Keratinocyte (primary cell): Measurements from ENCODE around the gene PLK1.

Experiments
- EZH2 ChIP-seq: IDR thresholded peaks from one replicate; pipeline ENCODE4 v1.6.1; 2012; ENCODE audit warnings: inconsistent platforms, mild to moderate bottlenecking, low read length, moderate library complexity
- TF ChIP-seq, protein P1 (sequence below), 3 experiments: IDR thresholded peaks in 1 of 3; conservative IDR thresholded peaks in 1 of 3; optimal IDR thresholded peaks in 1 of 3; 2 replicates in 2 of 3; 3 replicates in 1 of 3; pipeline versions ENCODE3 to v1.5.1; 2011; ENCODE audit warnings: low read length in 3 of 3, mild to moderate bottlenecking in 3 of 3, moderate library complexity in 2 of 3, control low read depth in 1 of 3, inconsistent platforms in 1 of 3; ENCODE audit not compliant: insufficient read depth in 2 of 3; ENCODE audit errors: extremely low read depth in 1 of 3

DNA sequence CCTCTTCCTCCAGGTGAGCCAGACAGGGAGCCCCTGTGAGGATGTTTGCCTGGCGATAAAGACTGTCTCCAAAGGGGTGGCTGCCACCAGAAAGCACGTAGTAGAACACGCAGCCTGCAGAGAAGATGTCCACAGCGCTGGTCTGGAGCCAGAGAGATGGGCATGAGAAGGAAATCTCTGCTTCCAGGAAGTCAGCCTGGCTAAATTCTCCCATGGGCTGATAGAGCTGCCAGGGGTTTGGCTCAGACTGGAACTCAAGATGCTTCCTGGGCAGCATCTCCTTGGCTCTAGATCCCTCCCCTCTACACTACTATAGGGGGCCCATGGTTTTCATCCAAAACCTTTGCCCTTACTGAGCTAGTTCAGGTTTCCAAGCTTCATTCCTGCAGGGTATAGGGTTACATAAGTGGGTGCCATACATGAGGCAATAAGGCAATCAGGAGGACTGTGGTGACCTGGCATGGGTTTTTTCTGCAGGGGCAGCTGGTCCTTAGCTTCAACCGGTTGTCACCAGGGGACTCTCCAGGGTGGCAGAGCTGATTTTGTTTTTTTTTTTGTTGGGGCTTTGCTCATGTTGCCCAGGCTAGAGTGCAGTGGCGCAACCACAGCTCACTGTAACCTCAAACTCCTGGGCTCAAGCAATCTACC lies 13.6 kb downstream of the PLK1 start:
- TF ChIP-seq, protein P1, sequence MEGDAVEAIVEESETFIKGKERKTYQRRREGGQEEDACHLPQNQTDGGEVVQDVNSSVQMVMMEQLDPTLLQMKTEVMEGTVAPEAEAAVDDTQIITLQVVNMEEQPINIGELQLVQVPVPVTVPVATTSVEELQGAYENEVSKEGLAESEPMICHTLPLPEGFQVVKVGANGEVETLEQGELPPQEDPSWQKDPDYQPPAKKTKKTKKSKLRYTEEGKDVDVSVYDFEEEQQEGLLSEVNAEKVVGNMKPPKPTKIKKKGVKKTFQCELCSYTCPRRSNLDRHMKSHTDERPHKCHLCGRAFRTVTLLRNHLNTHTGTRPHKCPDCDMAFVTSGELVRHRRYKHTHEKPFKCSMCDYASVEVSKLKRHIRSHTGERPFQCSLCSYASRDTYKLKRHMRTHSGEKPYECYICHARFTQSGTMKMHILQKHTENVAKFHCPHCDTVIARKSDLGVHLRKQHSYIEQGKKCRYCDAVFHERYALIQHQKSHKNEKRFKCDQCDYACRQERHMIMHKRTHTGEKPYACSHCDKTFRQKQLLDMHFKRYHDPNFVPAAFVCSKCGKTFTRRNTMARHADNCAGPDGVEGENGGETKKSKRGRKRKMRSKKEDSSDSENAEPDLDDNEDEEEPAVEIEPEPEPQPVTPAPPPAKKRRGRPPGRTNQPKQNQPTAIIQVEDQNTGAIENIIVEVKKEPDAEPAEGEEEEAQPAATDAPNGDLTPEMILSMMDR (optimal IDR thresholded peaks at IDR 0.05 in 1 of 3, IDR thresholded peaks at IDR 0.05 in 1 of 3, conservative IDR thresholded peaks at IDR 0.05 in 1 of 3; ENCODE audit: extremely low read depth in 1 of 3, insufficient read depth in 2 of 3, low read length in 3 of 3), result no peak
- no peak for TF ChIP-seq EZH2
